Gastroesophageal sphincter (tissue), 4 donors: ENCODE data around the gene YLPM1. TPM values are rescaled to one million over a fixed set of nuclear protein-coding genes. Genes with fewer than 3 reads are reported as not detected.

Source experiments
- ATAC-seq: fragments of 150-250 bp; one replicate; pipeline ENCODE4 v1.9.1; 2016; ENCODE audit warnings: mild to moderate bottlenecking, moderate library complexity
- H3K27ac ChIP-seq, 4 donors: fragments of 200-600 bp; sonication (generic) in 3 of 4; 1 replicate in 3 of 4; 2 replicates in 1 of 4; pipeline ENCODE4 v1.5.1; 2016 to 2019
- H3K27me3 ChIP-seq: fragments of 200-600 bp; sonication (generic); one replicate; pipeline ENCODE4 v1.5.1; 2019
- H3K36me3 ChIP-seq, 2 donors: fragments of 200-600 bp; sonication (generic); one replicate each; pipeline ENCODE4 v1.5.1; 2019; ENCODE audit warnings: control low read depth in 1 of 2
- H3K4me1 ChIP-seq, 3 donors: fragments of 200-600 bp; sonication (generic); 1 replicate in 2 of 3; 2 replicates in 1 of 3; pipeline ENCODE4 v1.5.1; 2016 to 2019; ENCODE audit warnings: control low read depth in 2 of 3
- H3K4me3 ChIP-seq, 2 donors: fragments of 200-600 bp; sonication (generic); one replicate each; pipeline ENCODE4 v1.5.1; 2019; ENCODE audit warnings: mild to moderate bottlenecking in 1 of 2, moderate library complexity in 1 of 2
- H3K9me3 ChIP-seq, 3 donors: fragments of 200-600 bp; sonication (generic); one replicate each; pipeline ENCODE4 v1.5.1; 2017 to 2019; ENCODE audit warnings: control low read depth in 2 of 3
- CTCF ChIP-seq, 4 experiments: fragments of 200-600 bp in 2 of 4; fragments of 450-650 bp in 2 of 4; sonication (generic) in 1 of 4; IDR thresholded peaks; one replicate each; pipeline ENCODE4 v1.5.1; 2017 to 2019; ENCODE audit warnings: antibody characterized with exemption in 4 of 4, mild to moderate bottlenecking in 2 of 4, moderate library complexity in 2 of 4
- EP300 ChIP-seq: sonication (generic); formaldehyde crosslinking; IDR thresholded peaks from one replicate; pipeline ENCODE4 v1.6.1; 2017; ENCODE audit warnings: antibody characterized with exemption, mild to moderate bottlenecking
- POLR2A ChIP-seq, 2 donors: fragments of 450-650 bp; IDR thresholded peaks; one replicate each; pipeline ENCODE4 v1.6.1; 2017; ENCODE audit warnings: antibody characterized with exemption in 2 of 2, mild to moderate bottlenecking in 2 of 2, moderate library complexity in 1 of 2
- POLR2AphosphoS5 ChIP-seq: sonication (generic); formaldehyde crosslinking; IDR thresholded peaks from one replicate; pipeline ENCODE4 v1.6.1; 2017; ENCODE audit warnings: antibody characterized with exemption
- WGBS, 2 donors: methylation state at CpG; one replicate each; pipeline ENCODE4 v1.1.5; 2018; ENCODE audit warnings: low coverage in 1 of 2; 5-methylcytosine and 5-hydroxymethylcytosine counted together
- total RNA-seq, 4 donors: library from RNA; depleted of rRNA; stranded (reverse); fragments of >200 nt; gene quantifications; one replicate each; pipeline ENCODE4 v1.1.0, GENCODE V29; 2016

Gene YLPM1
- total RNA-seq, 4 donors from 2014 or later: 23.3 to 54.8 (median 44.7) TPM

DNA sequence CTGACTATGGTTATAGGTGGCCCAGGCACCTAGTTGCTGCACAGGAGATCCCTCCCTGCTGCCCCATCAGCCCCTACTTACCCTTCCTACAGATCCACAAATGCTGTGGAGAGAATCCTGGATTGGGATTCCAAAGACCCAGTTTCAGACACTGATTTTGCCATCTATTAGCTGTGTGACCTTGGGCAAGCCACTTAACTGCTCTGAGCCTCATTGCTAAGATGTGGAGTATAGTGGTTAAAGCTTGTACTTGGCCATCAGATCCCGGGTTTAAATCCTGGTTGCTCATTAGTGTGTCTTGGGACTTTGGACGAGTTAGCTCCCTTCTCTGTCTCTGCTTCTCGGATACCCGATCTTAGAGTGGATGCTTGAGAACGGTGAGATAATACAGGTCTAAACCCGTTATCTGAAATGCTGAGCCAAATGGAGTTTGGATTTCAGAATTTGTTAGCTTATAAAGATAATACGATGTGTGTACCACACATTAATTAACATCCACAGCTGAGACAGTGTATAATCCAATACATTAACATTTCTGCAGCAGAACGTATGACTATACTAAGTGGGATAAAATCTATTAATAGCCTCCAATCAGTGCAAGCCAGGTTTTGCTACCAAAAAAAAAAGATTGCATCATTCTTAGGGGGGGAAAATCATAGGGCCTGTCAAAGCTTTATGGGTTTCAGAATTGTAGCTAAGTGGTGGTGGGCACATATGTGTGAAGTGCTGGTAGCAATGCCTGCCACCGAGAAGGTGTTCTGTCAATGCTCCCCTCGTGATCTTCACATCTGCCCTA is 96.8 kb downstream of the YLPM1 start:
- no peak for TF ChIP-seq CTCF (IDR thresholded peaks at IDR 0.05)
- TF ChIP-seq POLR2AphosphoS5: no peak
- TF ChIP-seq POLR2A (IDR thresholded peaks at IDR 0.05): no peak
- no peak for TF ChIP-seq EP300
- Histone ChIP-seq H3K27ac (no peak overlapping the region), H3K9me3 (no peaks in the 10 kb centered on the region), H3K36me3 (no peaks in the 10 kb centered on the region), H3K4me1 (peaks cover 0 to 26% (median 3%) of the 10 kb centered on the region in 3 donors), H3K4me3 (no peak overlapping the region), H3K27me3 (no peaks in the 10 kb centered on the region)
- 51% methylated on average over 10 of the region's 10 CpGs for WGBS, 2 donors
- ATAC-seq: no peak

- Histone ChIP-seq H3K27ac (no peak overlapping the region), H3K4me1 (peaks cover 0 to 15% (median 3%) of the 10 kb centered on the region in 3 donors), H3K9me3 (no peaks in the 10 kb centered on the region), H3K27me3 (peaks cover 3% of the 10 kb centered on the region), H3K36me3 (no peaks in the 10 kb centered on the region), H3K4me3 (no peak overlapping the region)
- 26 to 31% methylated on average over 5 of the region's 7 CpGs for WGBS, 2 donors
- ATAC-seq: peak; percentile 84
- no peak for TF ChIP-seq EP300
- TF ChIP-seq POLR2AphosphoS5: peak; percentile 68
- peak; percentile 74 to 88 (median 86) for TF ChIP-seq CTCF (IDR thresholded peaks at IDR 0.05)
- TF ChIP-seq POLR2A (IDR thresholded peaks at IDR 0.05): no peak
Observed at GRCh38 chr14:74860899-74861733, 98.0 kb downstream of the YLPM1 start.

- 54 to 80% methylated on average over 2 to 3 of the region's 3 CpGs for WGBS, 2 donors
- Histone ChIP-seq H3K27me3 (peaks cover 3% of the 10 kb centered on the region), H3K27ac (no peak overlapping the region), H3K9me3 (no peaks in the 10 kb centered on the region), H3K36me3 (no peaks in the 10 kb centered on the region), H3K4me1 (peaks cover 0 to 15% (median 3%) of the 10 kb centered on the region in 3 donors), H3K4me3 (no peak overlapping the region)
- no peak for TF ChIP-seq POLR2AphosphoS5
- no peak for TF ChIP-seq EP300
- no peak for TF ChIP-seq CTCF (IDR thresholded peaks at IDR 0.05)
- no peak for TF ChIP-seq POLR2A (IDR thresholded peaks at IDR 0.05)
- no peak for ATAC-seq
Observed at GRCh38 chr14:74861734-74862090, 98.6 kb downstream of the YLPM1 start.

GRCh38 chr14:74863274-74863673 is 100.2 kb downstream of the YLPM1 start:
- no peak for TF ChIP-seq POLR2A (IDR thresholded peaks at IDR 0.05)
- TF ChIP-seq POLR2AphosphoS5: no peak
- TF ChIP-seq CTCF (IDR thresholded peaks at IDR 0.05): no peak
- no peak for TF ChIP-seq EP300
- H3K4me3 ChIP-seq: no peak overlapping the region
- no peaks in the 10 kb centered on the region for H3K9me3 ChIP-seq
- peaks cover 3% of the 10 kb centered on the region for H3K27me3 ChIP-seq
- H3K36me3 ChIP-seq: no peaks in the 10 kb centered on the region
- H3K27ac ChIP-seq: no peak overlapping the region
- no CpG with 5 or more reads among the region's 9 CpGs for WGBS, 2 donors
- ATAC-seq: no peak
- peaks cover 0 to 15% (median 3%) of the 10 kb centered on the region in 3 donors for H3K4me1 ChIP-seq
